H1 (cell line): ENCODE data around the gene EPSTI1. TPM values are rescaled to one million over a fixed set of nuclear protein-coding genes. Genes with fewer than 3 reads are reported as not detected.

Source experiments
- BACH1 ChIP-seq: IDR thresholded peaks from 2 replicates; pipeline ENCODE4 v1.6.1; 2012; ENCODE audit warnings: low read length, improper control_type of control experiment
- FOSL1 ChIP-seq: IDR thresholded peaks from 2 replicates; pipeline ENCODE4 v1.6.1; 2011; ENCODE audit warnings: mild to moderate bottlenecking, low read depth, low read length, moderate library complexity; ENCODE audit not compliant: insufficient read depth
- GABPA ChIP-seq: IDR thresholded peaks from 2 replicates; pipeline ENCODE4 v1.6.1; 2011; ENCODE audit warnings: mild to moderate bottlenecking, low read length, moderate library complexity, borderline replicate concordance; ENCODE audit not compliant: insufficient read depth
- RBBP5 ChIP-seq: IDR thresholded peaks from 2 replicates; pipeline ENCODE4 v1.7.1; 2012; ENCODE audit warnings: low read depth, mild to moderate bottlenecking, inconsistent platforms, low read length, moderate library complexity, borderline replicate concordance
- polyA plus RNA-seq, 7 experiments: library from polyadenylated mRNA; depleted of rRNA in 3 of 7; stranded (reverse) in 5 of 7; unstranded in 2 of 7; fragments of >200 nt in 5 of 7; fragments of 200-250 nt in 2 of 7; gene quantifications; 1 replicate in 5 of 7; 2 replicates in 1 of 7; 4 replicates in 1 of 7; pipeline versions ENCODE4 v1.2.1 to v1.2.3, GENCODE V29; 2011 to 2013; ENCODE audit warnings: missing spikeins in 2 of 7, mixed read lengths in 2 of 7
- total RNA-seq: library from RNA; stranded (reverse); fragmentation: NEBNext Ultra II Directional; extraction: Animal tissue kit (Norgen Biotek cat#: 25700); gene quantifications from 2 replicates; pipeline ENCODE4 v1.2.1, GENCODE V29; 2021
- TF ChIP-seq, protein P1 (sequence below), 3 experiments: IDR thresholded peaks; 1 replicate in 2 of 3; 2 replicates in 1 of 3; pipeline versions ENCODE4 v1.5.1 to v1.6.1; 2011; ENCODE audit warnings: low read length in 3 of 3, mild to moderate bottlenecking in 3 of 3, inconsistent platforms in 2 of 3, low read depth in 1 of 3, moderate library complexity in 1 of 3; ENCODE audit not compliant: insufficient read depth in 1 of 3; ENCODE audit errors: control extremely low read depth in 1 of 3

EPSTI1 gene
- total and polyA plus RNA-seq, 2 of the 8 experiments (the other 6 are each of a cell fraction or from before 2014, with no cell fraction given) = 0.23 to 0.37 TPM

DNA sequence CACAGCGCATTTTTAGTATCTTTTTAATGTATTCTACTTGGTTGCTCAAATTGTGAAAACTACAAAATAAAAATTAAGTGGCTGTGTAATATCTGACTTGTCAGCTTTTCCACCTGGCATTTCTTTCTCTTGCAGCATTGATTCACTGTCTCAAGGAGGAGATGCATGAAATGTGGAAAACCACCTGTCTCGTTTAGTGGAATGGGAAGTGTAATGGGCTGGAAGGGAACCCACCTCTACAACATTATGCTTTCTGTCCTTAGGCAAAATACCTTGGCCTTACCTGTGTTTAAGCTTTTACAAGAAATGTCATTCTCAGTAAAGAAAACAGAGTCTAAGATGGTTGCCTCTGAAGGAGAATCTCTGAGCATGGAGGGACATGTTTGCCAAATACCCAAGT lies 142.8 kb downstream of the EPSTI1 start (continued):
- TF ChIP-seq, protein P1, sequence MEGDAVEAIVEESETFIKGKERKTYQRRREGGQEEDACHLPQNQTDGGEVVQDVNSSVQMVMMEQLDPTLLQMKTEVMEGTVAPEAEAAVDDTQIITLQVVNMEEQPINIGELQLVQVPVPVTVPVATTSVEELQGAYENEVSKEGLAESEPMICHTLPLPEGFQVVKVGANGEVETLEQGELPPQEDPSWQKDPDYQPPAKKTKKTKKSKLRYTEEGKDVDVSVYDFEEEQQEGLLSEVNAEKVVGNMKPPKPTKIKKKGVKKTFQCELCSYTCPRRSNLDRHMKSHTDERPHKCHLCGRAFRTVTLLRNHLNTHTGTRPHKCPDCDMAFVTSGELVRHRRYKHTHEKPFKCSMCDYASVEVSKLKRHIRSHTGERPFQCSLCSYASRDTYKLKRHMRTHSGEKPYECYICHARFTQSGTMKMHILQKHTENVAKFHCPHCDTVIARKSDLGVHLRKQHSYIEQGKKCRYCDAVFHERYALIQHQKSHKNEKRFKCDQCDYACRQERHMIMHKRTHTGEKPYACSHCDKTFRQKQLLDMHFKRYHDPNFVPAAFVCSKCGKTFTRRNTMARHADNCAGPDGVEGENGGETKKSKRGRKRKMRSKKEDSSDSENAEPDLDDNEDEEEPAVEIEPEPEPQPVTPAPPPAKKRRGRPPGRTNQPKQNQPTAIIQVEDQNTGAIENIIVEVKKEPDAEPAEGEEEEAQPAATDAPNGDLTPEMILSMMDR (IDR thresholded peaks at IDR 0.05; ENCODE audit: control extremely low read depth in 1 of 3, insufficient read depth in 1 of 3, low read depth in 1 of 3, low read length in 3 of 3) = no peak
- no peak for TF ChIP-seq RBBP5
- no peak for TF ChIP-seq FOSL1
- no peak for TF ChIP-seq BACH1
- TF ChIP-seq GABPA = no peak
